ENCODE results near the gene MCOLN2. TPM values are rescaled to one million over a fixed set of nuclear protein-coding genes. Genes with fewer than 3 reads are reported as not detected.
"Not testable (repeated sequence)": the region's sequence is repeated elsewhere in the genome, so short reads cannot be mapped to it uniquely, and the experiment has no call there.

MCOLN2 gene
- total RNA-seq, 1 experiment from 2014 or later: 1.3 TPM

DNA sequence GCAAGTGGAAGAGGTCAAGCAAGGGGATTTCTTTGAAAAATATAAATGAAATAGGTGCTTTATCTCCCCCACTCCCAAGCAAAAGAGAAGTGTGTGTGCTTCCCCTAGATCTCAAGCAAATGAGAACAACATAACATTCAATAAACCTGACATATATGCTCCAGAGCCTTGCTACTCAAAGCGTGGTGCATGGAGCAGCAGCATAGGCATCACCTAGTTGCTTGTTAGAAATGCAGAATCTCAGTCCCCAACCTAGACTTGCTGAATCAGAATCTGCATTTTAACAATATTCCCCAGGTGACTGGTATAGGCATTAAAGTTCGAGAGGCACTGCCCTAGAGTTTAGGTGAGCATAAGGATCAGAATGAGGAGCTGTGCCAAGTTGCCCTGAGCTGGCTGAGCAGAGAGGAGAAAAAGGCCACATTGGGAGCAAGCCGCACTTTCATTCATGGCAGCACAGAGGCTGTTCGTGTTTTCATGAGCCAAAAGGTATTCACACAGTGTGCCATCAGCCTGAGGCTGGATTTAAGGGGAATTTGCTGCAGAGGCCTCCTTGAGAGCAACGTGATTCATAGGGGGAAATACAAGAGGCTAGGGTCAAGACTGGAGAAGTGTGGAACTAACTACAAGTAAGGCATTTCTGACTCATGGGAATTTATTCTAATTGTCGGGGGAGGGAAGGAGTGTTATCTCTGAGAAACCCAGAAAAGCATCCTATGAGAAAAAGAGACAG lies 89.7 kb downstream of the MCOLN2 start:
- Mint-ChIP-seq H3K27ac (peak overlapping the region in 2 of 3 experiments; percentile 59 to 76; a peak in 3 of 7 replicates), H3K4me1 (peaks cover 9 to 10% of the 10 kb centered on the region in 2 experiments), H3K9me3 (peaks cover 6 to 9% of the 10 kb centered on the region in 2 experiments; a peak in 4 of 5 replicates), H3K4me3 (peak overlapping the region in 1 of 2 experiments; percentile 52; a peak in 3 of 5 replicates), H3K36me3 (ENCODE audit: insufficient read depth in 1 of 3, low read depth in 3 of 3) (peaks cover 0 to 3% (median 0%) of the 10 kb centered on the region in 3 experiments; a peak in 4 of 7 replicates), H3K27me3 (ENCODE audit: low read depth) (peaks cover 1% of the 10 kb centered on the region)
- H3K14ac ChIP-seq (ENCODE audit: insufficient read depth, low read length): peak overlapping the region; percentile 23; the same call in 1 of the 2 replicates
- no peak overlapping the region for H3K18ac ChIP-seq (ENCODE audit: insufficient read length, low read depth, low read length)
- no peak overlapping the region for H3K9ac ChIP-seq (ENCODE audit: extremely low read depth, insufficient read length, low read length)
- H2AFZ ChIP-seq (ENCODE audit: low read length): peak overlapping the region; percentile 93
- H2BK15ac ChIP-seq (ENCODE audit: low read depth, low read length): no peak overlapping the region
- no peak overlapping the region for H2BK5ac ChIP-seq (ENCODE audit: insufficient read length, low read length)
- no peaks in the 10 kb centered on the region for H3K79me1 ChIP-seq (ENCODE audit: insufficient read depth, low read depth, low read length, poor library complexity, severe bottlenecking)
- H4K20me1 ChIP-seq (ENCODE audit: control insufficient read depth, insufficient read depth, insufficient read length): no peaks in the 10 kb centered on the region
- no peak overlapping the region for H4K91ac ChIP-seq (ENCODE audit: insufficient read length, low read depth, low read length)
- WGBS (ENCODE audit: extremely low coverage, insufficient read length, low lambda C conversion rate): no CpG with 5 or more reads among the region's 6 CpGs
- no peak overlapping the region for H4K8ac ChIP-seq (replicated peaks; ENCODE audit: insufficient read length, low read depth, low read length)
- H3K23ac ChIP-seq (ENCODE audit: insufficient read length, low read depth, low read length): no peak overlapping the region
- DNase-seq: no peak
- no peak overlapping the region for H3K27ac ChIP-seq (ENCODE audit: insufficient read length, low read depth, low read length)
- H3K4me2 ChIP-seq (ENCODE audit: insufficient read depth, insufficient read length, low read length): peak overlapping the region; percentile 14
- H3K27me3 ChIP-seq (ENCODE audit: insufficient read depth, low read length): no peaks in the 10 kb centered on the region
- TF ChIP-seq, protein P1, sequence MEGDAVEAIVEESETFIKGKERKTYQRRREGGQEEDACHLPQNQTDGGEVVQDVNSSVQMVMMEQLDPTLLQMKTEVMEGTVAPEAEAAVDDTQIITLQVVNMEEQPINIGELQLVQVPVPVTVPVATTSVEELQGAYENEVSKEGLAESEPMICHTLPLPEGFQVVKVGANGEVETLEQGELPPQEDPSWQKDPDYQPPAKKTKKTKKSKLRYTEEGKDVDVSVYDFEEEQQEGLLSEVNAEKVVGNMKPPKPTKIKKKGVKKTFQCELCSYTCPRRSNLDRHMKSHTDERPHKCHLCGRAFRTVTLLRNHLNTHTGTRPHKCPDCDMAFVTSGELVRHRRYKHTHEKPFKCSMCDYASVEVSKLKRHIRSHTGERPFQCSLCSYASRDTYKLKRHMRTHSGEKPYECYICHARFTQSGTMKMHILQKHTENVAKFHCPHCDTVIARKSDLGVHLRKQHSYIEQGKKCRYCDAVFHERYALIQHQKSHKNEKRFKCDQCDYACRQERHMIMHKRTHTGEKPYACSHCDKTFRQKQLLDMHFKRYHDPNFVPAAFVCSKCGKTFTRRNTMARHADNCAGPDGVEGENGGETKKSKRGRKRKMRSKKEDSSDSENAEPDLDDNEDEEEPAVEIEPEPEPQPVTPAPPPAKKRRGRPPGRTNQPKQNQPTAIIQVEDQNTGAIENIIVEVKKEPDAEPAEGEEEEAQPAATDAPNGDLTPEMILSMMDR (conservative IDR thresholded peaks at IDR 0.05): no peak
- no peak overlapping the region for H2BK12ac ChIP-seq (ENCODE audit: insufficient read length, low read depth, low read length)
- no peaks in the 10 kb centered on the region for H3K23me2 ChIP-seq (ENCODE audit: insufficient read length, low read depth, low read length, poor library complexity, severe bottlenecking)
- H3K79me2 ChIP-seq (ENCODE audit: insufficient read depth, low read length): no peaks in the 10 kb centered on the region
- no peak overlapping the region for H2BK20ac ChIP-seq (ENCODE audit: low read depth, low read length, poor library complexity, severe bottlenecking)
- H3K4ac ChIP-seq (ENCODE audit: low read depth, low read length): no peak overlapping the region
- no peaks in the 10 kb centered on the region for H3K9me3 ChIP-seq (ENCODE audit: control insufficient read depth, low read depth, low read length)
- no peak overlapping the region for H3K56ac ChIP-seq (ENCODE audit: insufficient read length, low read depth, low read length)
- H3T11ph ChIP-seq (ENCODE audit: low read length): no peak overlapping the region
- H2AK5ac ChIP-seq (ENCODE audit: insufficient read length, low read length): no peak overlapping the region
- H3K4me1 ChIP-seq (ENCODE audit: insufficient read depth, low read length): peaks cover 6% of the 10 kb centered on the region
- no peak overlapping the region for H2BK120ac ChIP-seq (ENCODE audit: low read depth, low read length, poor library complexity, severe bottlenecking)
- no peak overlapping the region for H4K5ac ChIP-seq (ENCODE audit: insufficient read length, low read depth, low read length)

DNA sequence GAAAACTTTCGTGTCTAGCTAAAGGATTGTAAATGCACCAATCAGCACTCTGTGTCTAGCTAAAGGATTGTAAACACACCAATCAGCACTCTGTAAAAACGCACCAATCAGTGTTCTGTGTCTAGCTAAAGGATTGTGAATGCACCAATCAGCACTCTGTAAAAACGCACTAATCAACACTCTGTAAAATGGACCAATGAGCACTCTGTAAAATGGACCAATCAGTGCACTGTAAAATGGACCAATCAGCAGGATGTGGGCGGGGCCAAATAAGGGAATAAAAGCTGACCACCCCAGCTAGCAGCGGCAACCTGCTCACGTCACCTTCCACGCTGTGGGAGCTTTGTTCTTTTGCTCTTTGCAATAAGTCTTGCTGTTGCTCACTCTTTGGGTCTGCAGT lies 94.2 kb downstream of the MCOLN2 start:
- H2BK5ac ChIP-seq (ENCODE audit: insufficient read length, low read length); H2AK5ac ChIP-seq (ENCODE audit: insufficient read length, low read length); H3K27ac Mint-ChIP-seq; H3K4me3 Mint-ChIP-seq; H3K79me1 ChIP-seq (ENCODE audit: insufficient read depth, low read depth, low read length, poor library complexity, severe bottlenecking); H3K79me2 ChIP-seq (ENCODE audit: insufficient read depth, low read length); H3K4me1 ChIP-seq (ENCODE audit: insufficient read depth, low read length); H2BK120ac ChIP-seq (ENCODE audit: low read depth, low read length, poor library complexity, severe bottlenecking); H4K20me1 ChIP-seq (ENCODE audit: control insufficient read depth, insufficient read depth, insufficient read length); H2BK12ac ChIP-seq (ENCODE audit: insufficient read length, low read depth, low read length); H3K9ac ChIP-seq (ENCODE audit: extremely low read depth, insufficient read length, low read length); H3K4me2 ChIP-seq (ENCODE audit: insufficient read depth, insufficient read length, low read length); H3K27me3 Mint-ChIP-seq (ENCODE audit: low read depth); H2AFZ ChIP-seq (ENCODE audit: low read length); H2BK20ac ChIP-seq (ENCODE audit: low read depth, low read length, poor library complexity, severe bottlenecking); H3K27me3 ChIP-seq (ENCODE audit: insufficient read depth, low read length); H4K91ac ChIP-seq (ENCODE audit: insufficient read length, low read depth, low read length); H3K9me3 ChIP-seq (ENCODE audit: control insufficient read depth, low read depth, low read length); H3K14ac ChIP-seq (ENCODE audit: insufficient read depth, low read length); H3K23ac ChIP-seq (ENCODE audit: insufficient read length, low read depth, low read length); H2BK15ac ChIP-seq (ENCODE audit: low read depth, low read length); H3K23me2 ChIP-seq (ENCODE audit: insufficient read length, low read depth, low read length, poor library complexity, severe bottlenecking); DNase-seq; H3K4me1 Mint-ChIP-seq; H4K8ac ChIP-seq (replicated peaks; ENCODE audit: insufficient read length, low read depth, low read length); H3K56ac ChIP-seq (ENCODE audit: insufficient read length, low read depth, low read length); H3T11ph ChIP-seq (ENCODE audit: low read length); H3K18ac ChIP-seq (ENCODE audit: insufficient read length, low read depth, low read length); H4K5ac ChIP-seq (ENCODE audit: insufficient read length, low read depth, low read length); H3K4ac ChIP-seq (ENCODE audit: low read depth, low read length); H3K27ac ChIP-seq (ENCODE audit: insufficient read length, low read depth, low read length): not testable (repeated sequence)
- H3K36me3 Mint-ChIP-seq (ENCODE audit: insufficient read depth in 1 of 3, low read depth in 3 of 3): peaks cover 0 to 17% (median 0%) of the 10 kb centered on the region in 3 experiments; a peak in 4 of 7 replicates
- WGBS (ENCODE audit: extremely low coverage, insufficient read length, low lambda C conversion rate): no CpG with 5 or more reads among the region's 7 CpGs
- peaks cover 16 to 18% of the 10 kb centered on the region in 2 experiments for H3K9me3 Mint-ChIP-seq

Data from H9 (cell line).